Spleen (tissue), 11 donors: Measurements from ENCODE around the gene GLIPR1L2. TPM values are rescaled to one million over a fixed set of nuclear protein-coding genes. Genes with fewer than 3 reads are reported as not detected.
"Not testable (repeated sequence)": the region's sequence is repeated elsewhere in the genome, so short reads cannot be mapped to it uniquely, and the experiment has no call there.

Experiments
- DNase-seq: peaks from one replicate; pipeline ENCODE4 v3.0.0-alpha.2; 2020
- H3K27ac ChIP-seq, 8 donors: fragments of 200-600 bp; sonication (generic) in 7 of 8; 1 replicate in 4 of 8; 2 replicates in 4 of 8; pipeline versions ENCODE4 v1.5.0 to v1.8.0; 2016 to 2021; ENCODE audit warnings: inconsistent platforms in 4 of 8, mild to moderate bottlenecking in 4 of 8, moderate library complexity in 1 of 8
- H3K27me3 ChIP-seq, 7 donors: fragments of 200-600 bp; sonication (generic) in 6 of 7; replicated peaks in 1 of 7; 1 replicate in 4 of 7; 2 replicates in 3 of 7; pipeline versions ENCODE4 v1.5.0 to v1.8.0; 2016 to 2021; ENCODE audit warnings: inconsistent platforms in 3 of 7, mild to moderate bottlenecking in 1 of 7
- H3K36me3 ChIP-seq, 6 donors: fragments of 200-600 bp; sonication (generic) in 5 of 6; 1 replicate in 4 of 6; 2 replicates in 2 of 6; pipeline versions ENCODE4 v1.5.0 to v1.8.0; 2016 to 2021; ENCODE audit warnings: inconsistent platforms in 2 of 6
- H3K4me1 ChIP-seq, 6 donors: fragments of 200-600 bp; sonication (generic) in 5 of 6; 1 replicate in 3 of 6; 2 replicates in 3 of 6; pipeline versions ENCODE4 v1.5.0 to v1.8.0; 2016 to 2021; ENCODE audit warnings: inconsistent platforms in 3 of 6
- H3K4me3 ChIP-seq, 8 donors: fragments of 200-600 bp; sonication (generic) in 7 of 8; 1 replicate in 4 of 8; 2 replicates in 4 of 8; pipeline versions ENCODE4 v1.5.0 to v1.8.0; 2016 to 2021; ENCODE audit warnings: inconsistent platforms in 4 of 8, mild to moderate bottlenecking in 4 of 8, moderate library complexity in 2 of 8
- H3K9me3 ChIP-seq, 8 donors: fragments of 200-600 bp; sonication (generic) in 7 of 8; 1 replicate in 4 of 8; 2 replicates in 4 of 8; pipeline versions ENCODE4 v1.5.0 to v1.8.0; 2016 to 2021; ENCODE audit warnings: inconsistent platforms in 4 of 8
- POLR2A ChIP-seq, 3 donors: fragments of 450-650 bp; IDR thresholded peaks; one replicate each; pipeline ENCODE4 v1.5.1; 2017; ENCODE audit warnings: antibody characterized with exemption in 3 of 3, mild to moderate bottlenecking in 1 of 3
- POLR2AphosphoS5 ChIP-seq, 3 donors: sonication (generic); formaldehyde crosslinking; IDR thresholded peaks; one replicate each; pipeline ENCODE4 v1.5.1; 2017; ENCODE audit warnings: antibody characterized with exemption in 3 of 3
- WGBS, 5 donors: extraction: QIAGEN DNeasy Blood & Tissue Kit in 3 of 5; methylation state at CpG; one replicate each; pipeline versions ENCODE4 v1.1.5 to v1.1.7; 2013 to 2018; 5-methylcytosine and 5-hydroxymethylcytosine counted together
- intact Hi-C: fragments of 100-400 bp; cut with DNase I; formaldehyde crosslinking; loops from one replicate; pipeline ENCODE4 v1.15.0; 2023; ENCODE audit warnings: low total_unique reads
- polyA plus RNA-seq, 3 donors: library from polyadenylated mRNA; stranded (reverse); fragments of 200-250 nt; gene quantifications; one replicate each; pipeline ENCODE4 v1.2.1, GENCODE V29; 2013
- total RNA-seq, 7 donors: library from RNA; depleted of rRNA in 3 of 7; stranded (reverse); fragments of >200 nt in 3 of 7; fragmentation: NEBNext Ultra II Directional in 4 of 7; extraction: Animal tissue kit (Norgen Biotek cat#: 25700) in 4 of 7; gene quantifications; one replicate each; pipeline versions ENCODE4 v1.1.0 to v1.2.1, GENCODE V29; 2016 to 2021
- TF ChIP-seq, protein P1 (sequence below), 11 experiments: fragments of 200-600 bp in 7 of 11; fragments of 450-650 bp in 4 of 11; sonication (generic) in 4 of 11; IDR thresholded peaks in 8 of 11; conservative IDR thresholded peaks in 3 of 11; 1 replicate in 7 of 11; 2 replicates in 4 of 11; pipeline versions ENCODE4 v1.4.0 to v1.8.0; 2016 to 2021; ENCODE audit warnings: antibody characterized with exemption in 11 of 11, inconsistent platforms in 4 of 11, mild to moderate bottlenecking in 1 of 11
- donor health status: healthy with polysubstance abuse.
- donor health status: DM: no; HTN: no; CAD: no; lungs with moderate emphysema.
- donor health status: DM: no; HTN: no; CAD: no.
- donor health status: Bipolar disorder and iron deficiency.
- donor health status: healthy.
- donor health status: DM: no; HTN: no; CAD: no.
- donor health status: DM: yes; HTN: yes; CAD: no.

Gene GLIPR1L2
- total and polyA plus RNA-seq, 10 donors, result 0.07 to 3.2 (median 0.77) TPM; not detected in 1

- no peaks in the 10 kb centered on the region for H3K27me3 ChIP-seq
- 46 to 69% (median 49%) methylated on average over 3 of the region's 3 CpGs for WGBS, 5 donors
- no peak for DNase-seq
- intact Hi-C loops, result no loop called here
- H3K4me3 ChIP-seq, result no peak overlapping the region
- no peak for TF ChIP-seq POLR2AphosphoS5 (IDR thresholded peaks at IDR 0.05)
- TF ChIP-seq, protein P1, sequence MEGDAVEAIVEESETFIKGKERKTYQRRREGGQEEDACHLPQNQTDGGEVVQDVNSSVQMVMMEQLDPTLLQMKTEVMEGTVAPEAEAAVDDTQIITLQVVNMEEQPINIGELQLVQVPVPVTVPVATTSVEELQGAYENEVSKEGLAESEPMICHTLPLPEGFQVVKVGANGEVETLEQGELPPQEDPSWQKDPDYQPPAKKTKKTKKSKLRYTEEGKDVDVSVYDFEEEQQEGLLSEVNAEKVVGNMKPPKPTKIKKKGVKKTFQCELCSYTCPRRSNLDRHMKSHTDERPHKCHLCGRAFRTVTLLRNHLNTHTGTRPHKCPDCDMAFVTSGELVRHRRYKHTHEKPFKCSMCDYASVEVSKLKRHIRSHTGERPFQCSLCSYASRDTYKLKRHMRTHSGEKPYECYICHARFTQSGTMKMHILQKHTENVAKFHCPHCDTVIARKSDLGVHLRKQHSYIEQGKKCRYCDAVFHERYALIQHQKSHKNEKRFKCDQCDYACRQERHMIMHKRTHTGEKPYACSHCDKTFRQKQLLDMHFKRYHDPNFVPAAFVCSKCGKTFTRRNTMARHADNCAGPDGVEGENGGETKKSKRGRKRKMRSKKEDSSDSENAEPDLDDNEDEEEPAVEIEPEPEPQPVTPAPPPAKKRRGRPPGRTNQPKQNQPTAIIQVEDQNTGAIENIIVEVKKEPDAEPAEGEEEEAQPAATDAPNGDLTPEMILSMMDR (IDR thresholded peaks at IDR 0.05 in 8 of 11, conservative IDR thresholded peaks at IDR 0.05 in 3 of 11), result no peak
- TF ChIP-seq POLR2A (IDR thresholded peaks at IDR 0.05), result no peak
- peaks cover 0 to 10% (median 0%) of the 10 kb centered on the region in 8 donors for H3K9me3 ChIP-seq
- H3K36me3 ChIP-seq, result no peaks in the 10 kb centered on the region
- H3K4me1 ChIP-seq, result no peaks in the 10 kb centered on the region
- H3K27ac ChIP-seq, result no peak overlapping the region
Observed at GRCh38 chr12:75443709-75444108, 52.8 kb downstream of the GLIPR1L2 start.

DNA sequence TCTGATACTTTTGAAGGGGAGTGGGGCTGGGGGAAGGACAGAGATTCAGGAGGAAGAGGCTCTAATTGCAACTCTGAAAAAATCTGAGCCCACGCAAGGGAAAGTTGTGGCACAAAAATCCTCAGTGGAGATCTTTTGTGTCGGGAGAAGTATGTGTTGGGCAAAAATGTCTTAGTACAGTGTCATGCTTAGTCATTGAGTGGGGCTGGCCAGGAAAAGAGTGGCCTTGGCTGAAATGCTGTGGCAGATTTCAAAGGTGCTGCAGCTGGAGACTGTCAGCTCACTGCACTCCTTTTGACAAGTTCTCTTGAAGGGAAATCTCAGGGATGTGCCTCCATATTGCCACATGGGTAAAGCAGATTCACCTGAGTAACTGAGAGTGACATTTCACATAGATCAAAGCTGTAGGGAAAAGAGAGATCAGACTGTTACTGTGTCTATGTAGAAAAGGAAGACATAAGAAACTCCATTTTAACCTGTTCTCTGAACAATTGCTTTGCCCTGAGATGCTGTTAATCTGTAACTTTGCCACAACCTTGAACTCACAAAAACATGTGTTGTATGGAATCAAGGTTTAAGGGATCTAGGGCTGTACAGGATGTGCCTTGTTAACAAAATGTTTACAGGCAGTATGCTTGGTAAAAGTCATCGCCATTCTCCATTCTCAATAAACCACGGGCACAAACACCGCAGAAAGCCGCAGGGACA is 53.7 kb downstream of the GLIPR1L2 start:
- Histone ChIP-seq H3K9me3 (peaks cover 0 to 10% (median 0%) of the 10 kb centered on the region in 8 donors), H3K27me3 (no peaks in the 10 kb centered on the region), H3K27ac (no peak overlapping the region), H3K4me1 (no peaks in the 10 kb centered on the region), H3K4me3 (no peak overlapping the region), H3K36me3 (no peaks in the 10 kb centered on the region)
- WGBS, 5 donors, result 78 to 87% (median 84%) methylated on average over 6 of the region's 6 CpGs
- intact Hi-C loops, result no loop called here
- TF ChIP-seq, protein P1 (IDR thresholded peaks at IDR 0.05 in 8 of 11, conservative IDR thresholded peaks at IDR 0.05 in 3 of 11), result no peak
- no peak for TF ChIP-seq POLR2AphosphoS5 (IDR thresholded peaks at IDR 0.05)
- TF ChIP-seq POLR2A (IDR thresholded peaks at IDR 0.05), result no peak
- no peak for DNase-seq

GRCh38 chr12:75445137-75445507 is 54.2 kb downstream of the GLIPR1L2 start:
- H3K27me3 ChIP-seq, H3K4me3 ChIP-seq, H3K4me1 ChIP-seq, H3K27ac ChIP-seq, H3K36me3 ChIP-seq, H3K9me3 ChIP-seq, intact Hi-C loops, DNase-seq: not testable (repeated sequence)
- 58 to 79% (median 70%) methylated on average over 7 of the region's 7 CpGs for WGBS, 5 donors

DNA sequence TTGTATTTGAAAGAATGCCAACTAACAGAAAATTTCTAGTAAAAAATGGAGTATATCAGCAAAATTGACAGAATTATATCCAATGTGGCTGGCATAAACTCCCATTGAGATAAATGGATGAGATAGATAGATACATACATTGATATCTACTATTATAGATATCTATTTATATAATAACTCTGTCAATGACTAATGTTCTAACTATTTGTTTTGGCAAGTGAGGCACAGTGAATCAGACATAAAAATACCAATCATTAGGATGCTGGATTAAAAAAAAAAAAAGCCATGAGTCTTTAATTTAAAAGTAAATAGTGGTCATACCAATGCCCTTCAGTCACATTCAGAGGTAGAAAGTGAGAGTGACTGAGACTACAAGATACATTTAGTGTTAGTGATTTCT is 56.0 kb downstream of the GLIPR1L2 start:
- DNase-seq, result no peak
- TF ChIP-seq POLR2AphosphoS5 (IDR thresholded peaks at IDR 0.05), result no peak
- TF ChIP-seq POLR2A (IDR thresholded peaks at IDR 0.05), result no peak
- TF ChIP-seq, protein P1 (IDR thresholded peaks at IDR 0.05 in 8 of 11, conservative IDR thresholded peaks at IDR 0.05 in 3 of 11), result no peak
- intact Hi-C loops, result no loop called here
- no peaks in the 10 kb centered on the region for H3K36me3 ChIP-seq
- no peak overlapping the region for H3K4me3 ChIP-seq
- no peaks in the 10 kb centered on the region for H3K27me3 ChIP-seq
- no peak overlapping the region for H3K27ac ChIP-seq
- peaks cover 0 to 2% (median 0%) of the 10 kb centered on the region in 8 donors for H3K9me3 ChIP-seq
- H3K4me1 ChIP-seq, result no peaks in the 10 kb centered on the region
